HG02763 (cell line): ENCODE data around the gene NPIPA3.
"Not testable (repeated sequence)": the region's sequence is repeated elsewhere in the genome, so short reads cannot be mapped to it uniquely, and the experiment has no call there.

Experiments used
- ATAC-seq: cut with Tn5 transposase; IDR thresholded peaks from one replicate; pipeline ENCODE4 v1.9.1; 2021; ENCODE audit warnings: mild to moderate bottlenecking, moderate library complexity; ENCODE audit not compliant: unreplicated experiment

NPIPA3 gene

GRCh38 chr16:14741794-14742193, 38.6 kb downstream of the NPIPA3 start:
- ATAC-seq = not testable (repeated sequence)

GRCh38 chr16:14742273-14743128, 39.3 kb downstream of the NPIPA3 start, which contains the start of gene NPIPA2:
TSS of gene NPIPA2 (plus strand) at chr16:14742533. CDS start at chr16:14748066, 5,533 bp downstream.
- ATAC-seq = peak; percentile 98

- ATAC-seq = not testable (repeated sequence)
Observed at GRCh38 chr16:14773654-14774053, 70.4 kb downstream of the NPIPA3 start.

- not testable (repeated sequence) for ATAC-seq
Observed at GRCh38 chr16:14775624-14776023, 72.4 kb downstream of the NPIPA3 start.
